ENCODE results near the gene VAPA. TPM values are rescaled to one million over a fixed set of nuclear protein-coding genes. Genes with fewer than 3 reads are reported as not detected.

Gene VAPA
- total RNA-seq, 1 donor from 2014 or later, result 205 TPM

GRCh38 chr18:9958861-9959399 is 45.1 kb downstream of the VAPA start:
- intact Hi-C loops (cut with micrococcal nuclease), result no loop called here
- ATAC-seq (no peak), DNase-seq (no peak)

GRCh38 chr18:9959564-9959963 is 45.7 kb downstream of the VAPA start:
- intact Hi-C loops (cut with micrococcal nuclease), result no loop called here

GRCh38 chr18:9960258-9960904 is 46.6 kb downstream of the VAPA start:
- intact Hi-C loops (cut with micrococcal nuclease), result no loop called here
- no peak for DNase-seq

More at GRCh38 chr18:9959564-9959963, 45.7 kb downstream of the VAPA start:
- no peak for ATAC-seq
- DNase-seq, result no peak

DNA sequence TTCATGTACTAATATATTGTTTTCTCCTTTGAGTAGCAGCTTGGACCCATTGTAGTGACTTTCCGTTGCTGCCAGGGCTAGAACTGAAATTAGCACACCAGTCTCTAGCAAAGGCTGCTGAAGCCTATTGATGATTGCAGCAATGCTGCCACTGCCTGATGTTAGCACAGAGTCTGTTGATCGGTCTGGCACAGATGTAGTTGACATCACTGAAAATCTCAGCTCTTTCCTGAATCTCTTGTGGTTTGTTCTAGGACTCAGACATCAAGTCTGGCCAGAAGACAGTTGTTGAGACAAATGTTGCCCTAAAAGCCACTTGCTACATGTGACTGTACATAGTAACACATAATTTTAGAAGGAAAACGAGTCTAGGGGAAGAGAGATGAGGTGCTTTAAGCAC is 47.2 kb downstream of the VAPA start:
- peak; percentile 56 for ATAC-seq
- intact Hi-C loops (cut with micrococcal nuclease), result no loop called here
- no peak for DNase-seq

More at GRCh38 chr18:9960258-9960904, 46.6 kb downstream of the VAPA start:
- ATAC-seq, result no peak

GRCh38 chr18:9965711-9966624 is 52.2 kb downstream of the VAPA start:
- intact Hi-C loops (cut with micrococcal nuclease), result no loop called here
- DNase-seq (no peak), ATAC-seq (no peak)

DNA sequence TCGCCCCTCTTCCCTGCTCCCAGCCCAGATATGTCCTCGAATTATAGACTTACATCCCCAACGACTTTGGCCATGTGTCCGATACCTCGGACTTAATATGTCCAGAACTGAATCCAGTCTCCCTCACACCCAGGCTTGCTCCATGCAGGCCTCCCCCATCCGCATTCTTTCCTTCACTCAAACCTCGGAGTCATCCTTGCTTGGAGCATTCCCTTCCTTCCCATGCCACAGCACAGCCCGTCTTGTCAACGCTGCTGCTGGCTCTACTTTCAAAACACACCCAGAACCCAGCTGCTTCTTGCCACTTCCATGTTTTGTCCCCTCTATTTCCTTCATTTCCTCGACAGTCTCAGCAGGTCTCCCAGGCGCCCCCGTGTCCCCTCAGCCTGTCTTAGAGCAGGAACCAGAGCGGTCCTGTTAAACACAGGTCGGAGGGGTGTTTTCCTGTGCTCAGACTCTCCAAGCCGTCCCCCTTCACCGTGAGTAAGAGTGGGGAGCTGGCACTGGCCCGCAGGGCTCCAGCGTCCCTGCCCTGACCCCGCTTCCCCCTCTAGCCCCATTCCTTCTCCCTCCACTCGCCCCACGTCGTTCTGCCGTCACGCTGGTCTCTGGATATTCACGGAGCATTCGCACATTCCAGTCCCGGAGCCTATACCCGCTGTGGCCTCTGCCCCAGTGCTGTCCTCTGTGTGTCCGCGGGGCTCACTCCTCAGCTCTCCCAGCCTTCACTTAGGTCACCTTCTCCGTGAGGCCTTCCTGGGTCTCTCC is 54.4 kb downstream of the VAPA start:
- DNase-seq (no peak), ATAC-seq (peak; percentile 25)
- intact Hi-C loops (cut with micrococcal nuclease), result no loop called here

- intact Hi-C loops (cut with micrococcal nuclease), result no loop called here
- DNase-seq (no peak), ATAC-seq (no peak)
Observed at GRCh38 chr18:9969247-9969646, 55.4 kb downstream of the VAPA start.

DNA sequence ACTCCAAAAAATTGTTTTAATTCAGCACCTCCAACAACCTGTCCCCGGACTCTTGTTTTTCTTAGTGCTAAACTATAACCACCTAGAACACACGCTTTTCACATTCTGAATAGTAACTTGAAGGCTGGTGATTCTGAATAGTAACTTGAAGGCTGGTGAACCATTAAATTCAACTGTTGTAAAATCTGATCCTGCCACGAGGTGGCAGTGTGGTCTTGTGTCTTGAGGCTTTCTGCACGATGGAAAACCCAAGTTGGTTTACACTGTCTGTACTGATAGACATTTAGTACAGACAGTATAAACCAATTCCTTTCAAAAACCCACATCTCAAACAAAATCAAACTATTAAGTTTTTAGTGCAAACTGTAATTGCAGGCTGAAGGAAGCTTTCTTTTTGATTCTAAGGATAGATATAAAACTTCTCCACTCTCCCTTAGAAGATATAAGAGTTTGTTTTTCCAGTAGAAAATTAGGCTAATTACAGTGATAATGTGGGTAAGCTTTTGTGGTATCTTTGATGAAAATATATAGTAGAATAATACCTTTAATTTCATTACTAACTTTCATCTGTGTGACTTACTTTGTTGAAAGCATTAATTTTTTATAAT is 57.6 kb downstream of the VAPA start:
- DNase-seq (peak; percentile 51), ATAC-seq (peak; percentile 73)
- intact Hi-C loops (cut with micrococcal nuclease), result loop anchor here (2.0 kb wide), 1 partner anchor 547 kb away; no protein-coding TSS in a partner anchor

DNA sequence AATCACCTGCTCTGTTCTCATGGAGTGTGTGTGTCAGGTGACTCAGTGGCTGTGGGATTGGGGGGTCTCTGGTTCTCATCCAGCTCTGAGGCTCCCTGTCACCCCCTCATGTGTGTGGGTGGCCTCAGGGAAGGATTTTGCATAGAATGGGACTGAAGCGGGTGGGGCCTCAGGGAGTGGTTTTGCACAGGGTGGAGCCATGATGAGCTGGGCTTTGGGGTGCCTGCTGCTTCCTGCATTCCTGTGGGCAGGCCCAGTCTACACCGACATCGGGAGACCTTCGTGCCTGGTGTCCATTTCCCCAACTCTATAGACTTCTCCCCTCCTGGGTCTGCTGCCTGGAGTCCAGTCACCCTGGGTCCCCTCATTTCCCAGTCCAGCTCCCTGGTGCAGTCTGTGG is 59.7 kb downstream of the VAPA start:
- DNase-seq, result no peak
- intact Hi-C loops (cut with micrococcal nuclease), result no loop called here
- no peak for ATAC-seq

DNA sequence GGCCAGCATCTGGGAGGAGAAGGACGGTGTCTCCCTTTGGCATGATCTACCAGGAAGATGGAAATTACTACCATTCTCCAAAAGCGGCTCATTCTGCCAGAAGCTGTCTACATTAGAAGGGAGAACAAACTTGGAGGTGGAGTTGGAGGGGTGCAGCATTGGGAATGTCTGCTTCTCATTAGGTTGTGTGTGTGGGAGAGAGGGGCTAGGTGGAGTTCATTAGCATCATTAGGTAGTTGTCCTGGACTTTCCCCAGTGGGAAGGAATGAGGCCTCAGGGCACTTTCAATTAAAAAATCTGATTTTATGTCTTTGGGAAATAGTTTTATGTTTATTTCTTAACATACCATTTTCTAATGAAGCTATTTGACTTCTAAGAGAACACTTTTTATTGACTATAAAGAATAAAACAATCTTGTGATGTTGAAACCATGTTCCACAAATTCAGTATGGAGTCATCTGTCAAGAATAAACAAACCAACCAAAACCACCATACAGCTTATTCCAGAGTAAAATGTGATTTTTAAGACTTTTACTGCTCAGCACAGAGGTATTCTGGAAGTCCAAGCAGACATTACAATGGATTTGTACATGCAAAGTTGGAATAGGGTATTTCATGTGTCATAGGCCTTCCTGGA is 60.6 kb downstream of the VAPA start:
- DNase-seq, result no peak
- no peak for ATAC-seq
- intact Hi-C loops (cut with micrococcal nuclease), result no loop called here

DNA sequence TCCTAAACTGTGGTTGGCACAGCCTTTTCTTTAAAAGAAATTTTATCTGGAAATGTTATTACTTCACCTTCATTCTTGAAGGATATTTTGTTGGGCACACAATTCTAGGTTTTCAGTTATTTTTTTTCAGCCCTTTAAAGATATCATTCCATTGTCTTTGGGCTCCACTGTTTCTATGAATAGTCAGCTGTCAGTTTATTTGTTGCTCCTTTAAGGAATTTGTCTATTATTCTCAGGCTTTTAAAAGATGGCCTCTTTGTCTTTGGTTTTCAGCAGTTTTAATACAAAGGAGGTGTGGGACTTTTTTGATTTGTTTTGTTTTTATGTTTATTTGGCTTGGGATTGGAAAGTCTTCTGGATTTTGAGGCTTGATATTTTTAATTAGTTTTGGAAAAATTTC is 61.8 kb downstream of the VAPA start:
- ATAC-seq (no peak), DNase-seq (no peak)
- intact Hi-C loops (cut with micrococcal nuclease), result no loop called here

DNA sequence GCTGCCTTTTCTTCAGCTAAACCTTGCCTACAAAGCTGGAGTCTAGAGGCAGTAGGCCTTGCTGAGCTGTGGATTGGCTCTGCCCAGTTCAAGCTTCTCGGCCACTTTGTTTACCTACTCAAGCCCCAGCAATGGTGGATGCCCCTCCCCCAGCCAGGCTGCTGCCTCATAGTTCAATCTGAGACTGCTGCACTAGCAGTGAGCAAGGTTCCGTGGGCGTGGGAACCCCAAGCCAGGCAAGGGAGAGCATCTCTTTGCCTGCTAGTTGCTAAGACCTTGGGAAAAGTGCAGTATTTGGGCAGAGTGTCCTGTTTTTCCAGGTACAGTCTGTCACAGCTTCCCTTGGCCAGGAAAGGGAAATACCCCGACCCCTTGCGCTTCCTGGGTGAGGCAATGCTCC is 68.9 kb downstream of the VAPA start:
- ATAC-seq (no peak), DNase-seq (no peak)
- intact Hi-C loops (cut with micrococcal nuclease), result no loop called here

DNA sequence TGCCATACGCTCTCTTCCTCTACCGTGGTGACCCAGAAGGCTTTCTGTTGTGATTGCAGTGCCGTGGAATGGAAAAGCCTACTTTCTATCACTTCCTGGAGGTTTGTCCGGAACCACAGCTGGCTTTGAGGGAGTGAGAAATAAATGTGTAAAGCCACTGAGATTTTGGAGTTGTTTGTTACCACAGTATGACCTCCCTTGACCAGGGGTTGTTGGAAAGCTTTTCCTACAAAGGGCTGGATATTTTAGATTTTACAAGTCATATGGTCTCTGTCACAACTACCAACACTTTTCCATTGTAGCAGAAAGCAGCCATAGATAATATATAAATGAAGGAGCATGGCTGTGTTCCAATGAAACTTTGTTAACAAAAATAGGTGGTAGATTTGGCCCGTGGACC is 70.3 kb downstream of the VAPA start:
- intact Hi-C loops (cut with micrococcal nuclease), result no loop called here
- peak; percentile 81 for ATAC-seq

GRCh38 chr18:9985641-9986040 is 71.8 kb downstream of the VAPA start:
- DNase-seq, result no peak
- intact Hi-C loops (cut with micrococcal nuclease), result no loop called here
- ATAC-seq, result no peak

More for the DNA sequence above, 70.3 kb downstream of the VAPA start:
- DNase-seq, result no peak

- no peak for DNase-seq
- ATAC-seq, result no peak
- intact Hi-C loops (cut with micrococcal nuclease), result no loop called here
Observed at GRCh38 chr18:9986156-9986930, 72.5 kb downstream of the VAPA start.

DNA sequence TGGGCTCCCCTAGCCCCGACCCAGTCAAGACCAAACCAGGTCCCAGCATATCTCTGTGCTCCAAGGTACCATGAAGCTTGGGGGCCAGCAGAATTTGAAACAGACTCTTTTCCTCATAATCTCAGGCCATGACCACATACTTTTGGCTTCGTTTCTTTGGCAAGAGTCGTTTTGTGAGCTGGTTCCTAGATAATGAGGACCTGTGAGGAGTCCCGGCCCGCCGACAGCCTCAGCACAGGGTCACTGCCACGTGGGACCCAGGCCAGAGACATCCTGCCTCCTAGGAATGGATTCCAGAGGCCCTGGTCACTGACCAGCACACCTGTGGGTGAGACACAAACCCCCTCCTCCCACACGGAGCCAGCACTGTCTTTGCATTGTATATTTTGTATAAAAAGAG is 73.5 kb downstream of the VAPA start:
- intact Hi-C loops (cut with micrococcal nuclease), result no loop called here
- DNase-seq, result peak; percentile 78
- ATAC-seq, result peak; percentile 71

DNA sequence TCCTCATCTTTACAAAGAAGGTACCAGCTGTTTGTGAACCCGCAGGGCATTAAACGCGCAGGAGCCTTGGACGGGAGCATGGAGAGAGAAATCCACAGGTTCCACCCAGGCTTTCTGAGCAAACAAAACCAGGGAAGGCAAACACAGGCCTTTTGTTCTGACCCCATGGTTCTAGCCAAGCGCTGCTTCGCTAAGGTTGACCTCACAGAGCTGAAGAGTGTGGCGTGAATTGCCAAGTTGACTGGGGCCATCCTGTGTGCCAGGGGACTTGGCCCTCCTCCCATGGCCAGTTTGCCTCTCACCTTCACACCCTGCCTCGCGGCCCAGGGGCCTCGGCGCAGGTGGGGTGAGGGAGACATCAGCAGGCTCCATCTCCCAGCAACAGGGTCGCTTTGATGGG is 74.1 kb downstream of the VAPA start:
- intact Hi-C loops (cut with micrococcal nuclease), result no loop called here
- ATAC-seq (peak; percentile 38), DNase-seq (no peak)

DNA sequence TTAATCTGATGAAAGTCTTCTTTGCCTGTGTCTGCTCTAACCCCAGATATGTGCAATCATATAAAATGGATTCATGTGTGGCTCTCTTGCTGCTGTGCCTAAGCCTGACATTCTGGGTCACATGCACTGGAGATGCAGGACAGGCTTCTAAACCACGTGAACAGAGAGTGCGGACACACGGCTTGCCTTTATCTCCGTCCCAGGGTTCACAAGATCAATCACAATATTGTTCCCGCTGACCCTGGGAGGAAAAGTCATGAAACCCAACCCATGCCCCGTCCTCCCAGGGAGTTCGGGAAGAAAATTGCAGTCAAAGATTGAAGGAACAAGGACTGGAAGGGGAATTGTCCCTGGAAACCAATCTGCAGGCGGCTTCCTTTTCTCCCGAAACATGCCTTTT is 74.8 kb downstream of the VAPA start:
- no peak for DNase-seq
- no peak for ATAC-seq
- intact Hi-C loops (cut with micrococcal nuclease), result no loop called here
